Stimulated activated CD4-positive, alpha-beta T cell treated with anti-CD3 and anti-CD28 coated beads, Interleukin-4, amount 100 ng/mL, for 4 hours (primary cell): ENCODE results near the gene GRAP.

ENCODE experiments used
- DNase-seq, 2 experiments: peaks; one replicate each; pipeline ENCODE4 v3.0.0-alpha.2; 2020

Gene GRAP

DNA sequence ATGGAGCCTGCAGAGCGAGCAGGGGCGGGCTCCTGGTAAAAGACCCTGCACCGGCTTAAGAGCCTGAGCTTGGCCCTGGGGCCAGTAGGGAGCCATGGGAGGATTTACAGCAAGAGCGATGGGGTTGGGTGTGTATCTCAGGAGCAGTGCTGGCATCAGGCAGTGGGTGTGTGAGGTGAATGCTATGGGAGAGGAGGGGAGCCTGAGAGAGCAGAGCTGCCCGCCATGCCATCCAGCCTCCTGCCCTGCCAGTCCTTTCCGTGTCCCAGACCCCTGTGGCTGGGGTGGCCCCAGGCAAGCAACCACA is 65.5 kb downstream of the GRAP start:
- DNase-seq = no peak

DNA sequence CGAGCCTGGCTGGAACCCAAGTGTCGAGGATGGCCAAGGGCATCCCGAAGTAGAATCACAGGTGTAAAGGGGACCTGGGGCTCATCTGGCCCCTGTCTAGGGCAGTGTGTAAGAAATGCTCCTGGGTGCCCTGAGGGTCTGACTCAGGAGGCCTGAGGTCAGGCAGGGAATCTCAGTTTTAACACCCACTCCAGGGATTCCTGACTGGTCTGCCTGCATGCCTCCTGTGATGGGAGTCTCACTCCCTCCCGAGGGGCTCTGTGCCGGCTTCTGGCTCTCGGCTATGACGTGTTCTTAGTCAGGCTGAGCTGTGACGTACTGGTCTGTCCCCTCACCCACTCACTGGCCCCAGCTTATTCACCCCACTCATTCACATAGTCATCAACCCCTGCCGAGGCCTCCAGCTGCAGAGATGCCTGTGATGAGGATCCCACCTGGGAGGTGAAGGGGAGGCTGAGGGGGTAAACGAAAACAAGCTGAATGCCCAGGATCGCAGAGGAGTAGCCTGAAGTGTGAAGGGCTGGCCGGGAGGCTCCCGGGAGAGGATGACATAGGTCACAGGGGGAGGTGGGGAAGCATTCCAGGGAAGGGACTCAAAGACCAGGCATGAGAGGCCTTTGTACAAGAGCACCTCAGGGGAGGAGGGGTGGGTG is 65.9 kb downstream of the GRAP start:
- DNase-seq = no peak

DNA sequence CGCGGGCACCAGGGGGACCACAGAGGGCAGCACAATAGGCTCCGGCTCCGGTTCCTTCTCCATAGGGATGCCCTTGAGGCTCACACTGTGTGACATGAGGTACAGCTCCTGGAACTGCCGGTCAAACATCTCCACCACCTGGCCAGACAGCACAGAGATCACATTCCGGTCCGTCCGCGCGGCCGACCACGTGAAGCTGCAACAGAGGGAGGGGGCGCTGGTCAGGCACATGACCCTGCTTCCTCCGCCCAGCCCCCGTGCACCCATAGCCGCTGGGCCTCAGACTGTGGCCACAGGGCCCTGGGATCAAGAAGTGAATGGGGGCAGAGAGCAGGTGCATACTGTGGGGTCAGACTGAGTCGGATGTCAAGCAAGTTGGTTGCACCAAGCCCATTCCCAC is 68.1 kb downstream of the GRAP start:
- DNase-seq = no peak

DNA sequence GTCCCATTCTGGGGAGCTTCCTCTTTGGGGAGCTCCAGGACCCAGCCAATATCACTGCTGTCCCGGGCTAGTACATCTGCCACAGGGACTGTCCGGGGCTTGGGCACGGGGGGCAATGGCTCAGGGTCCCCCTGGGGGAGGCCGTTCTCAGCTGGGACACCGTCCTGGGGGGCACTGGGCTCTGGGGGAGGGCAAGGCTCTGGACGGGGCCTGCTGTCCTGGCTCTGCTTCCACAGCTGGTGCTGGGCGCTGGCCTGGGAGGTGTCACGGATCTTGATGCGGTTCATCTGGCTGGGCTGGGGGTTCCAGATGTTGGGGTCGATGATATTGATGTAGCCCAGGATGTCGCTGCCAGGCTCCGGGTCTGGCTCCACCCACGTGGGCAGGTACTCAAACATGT is 68.7 kb downstream of the GRAP start:
- DNase-seq = no peak

DNA sequence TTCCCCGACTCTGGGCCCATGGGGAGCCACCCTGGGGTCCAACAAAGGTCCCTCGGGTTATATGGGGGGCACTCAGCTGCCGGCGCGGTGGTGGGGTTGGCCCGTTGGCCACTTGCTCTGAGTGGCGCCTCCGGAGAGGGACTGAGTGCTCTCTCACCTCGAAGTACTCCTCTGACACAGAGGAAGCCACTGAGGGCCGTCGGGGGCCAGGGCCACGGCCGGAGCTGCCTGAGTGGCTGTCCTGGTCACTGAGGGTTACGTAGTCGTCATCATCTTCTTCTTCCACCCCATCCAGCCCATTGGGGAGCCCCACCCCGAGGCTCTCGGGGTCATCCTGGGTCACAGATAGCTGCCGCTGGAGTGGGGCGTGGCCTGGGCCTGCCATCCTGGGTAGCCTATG is 69.1 kb downstream of the GRAP start:
- no peak for DNase-seq

DNA sequence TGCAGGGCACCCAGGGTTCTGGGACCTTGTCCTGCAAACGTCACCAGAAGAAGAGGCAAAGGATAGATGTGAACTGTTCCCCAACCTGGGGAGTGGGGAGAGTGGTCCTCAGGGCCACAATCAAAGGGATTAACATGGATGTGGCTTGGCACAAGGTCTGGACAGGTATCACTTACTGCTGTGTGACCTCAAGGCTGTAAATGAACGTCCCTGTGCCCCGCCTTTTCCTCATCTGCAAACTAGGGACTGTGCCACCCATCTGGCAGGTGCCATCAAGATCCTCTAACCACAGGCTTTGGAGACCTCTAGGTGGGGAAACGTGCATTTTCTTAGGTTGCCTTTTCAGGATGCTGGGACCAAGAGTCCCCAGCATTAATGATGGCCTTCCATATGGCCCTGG is 69.7 kb downstream of the GRAP start:
- DNase-seq = no peak

DNA sequence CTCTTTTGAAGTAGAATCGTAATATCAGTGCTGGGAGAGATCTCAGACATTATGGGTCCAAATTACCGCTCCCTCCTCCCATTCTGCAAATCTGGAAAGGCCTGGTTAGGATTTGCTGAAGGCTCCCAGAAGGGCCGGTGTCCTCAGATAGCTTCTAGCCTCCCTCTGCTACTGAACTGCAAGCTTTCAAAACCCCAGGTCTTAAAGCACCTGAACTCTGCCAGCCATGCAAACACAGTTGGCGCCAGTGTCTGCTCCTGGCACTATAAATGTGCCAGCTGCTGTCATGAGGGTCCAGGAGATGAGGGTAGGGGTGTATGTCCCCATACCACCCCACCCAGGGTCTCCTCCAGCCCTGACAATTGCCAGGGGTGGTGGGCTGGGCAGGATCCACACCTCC is 70.6 kb downstream of the GRAP start:
- DNase-seq = no peak

- no peak for DNase-seq
Measured at GRCh38 chr17:18975597-18975996, 71.2 kb downstream of the GRAP start.

DNA sequence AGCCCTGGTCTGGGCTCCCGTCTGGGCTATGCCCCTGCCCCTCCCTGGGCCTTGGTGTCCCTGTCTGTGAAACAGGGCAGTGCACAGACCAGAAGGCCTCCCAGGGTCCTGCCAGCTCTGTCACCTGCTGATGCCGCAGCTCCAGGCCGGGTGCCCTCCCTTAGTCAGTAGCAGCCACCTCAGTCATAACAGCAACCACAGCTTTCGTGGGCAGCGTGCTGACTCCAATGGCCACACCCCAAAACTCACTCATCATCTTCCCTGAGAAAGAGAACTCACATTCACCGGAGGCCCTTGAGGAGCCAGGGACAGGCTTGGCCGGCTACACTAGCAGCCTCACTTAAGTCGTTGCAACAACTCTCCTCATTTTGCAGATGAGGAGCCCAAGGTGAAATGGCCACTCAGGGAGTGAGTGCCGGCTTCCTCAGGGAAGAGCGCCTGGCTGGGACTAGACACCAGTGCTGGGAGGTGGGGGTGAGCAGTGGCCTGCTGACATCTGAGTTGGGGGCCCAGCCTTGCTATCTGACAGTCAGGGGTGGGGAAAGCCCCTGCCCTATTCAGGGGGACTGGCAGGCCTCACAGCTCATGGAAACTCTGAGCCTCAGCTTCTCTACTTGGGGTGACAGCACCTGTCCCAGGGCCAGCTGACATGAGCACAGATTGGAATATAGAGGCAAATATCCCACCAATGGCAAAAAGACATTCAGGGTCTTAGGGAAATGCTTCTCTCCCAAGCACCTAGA is 72.2 kb downstream of the GRAP start:
- DNase-seq = peak in 1 of 2 experiments; percentile 50

GRCh38 chr17:18971801-18972200 is 75.0 kb downstream of the GRAP start:
- DNase-seq = no peak
